ENCODE results near the gene SPPL2C.

The SPPL2C gene

DNA sequence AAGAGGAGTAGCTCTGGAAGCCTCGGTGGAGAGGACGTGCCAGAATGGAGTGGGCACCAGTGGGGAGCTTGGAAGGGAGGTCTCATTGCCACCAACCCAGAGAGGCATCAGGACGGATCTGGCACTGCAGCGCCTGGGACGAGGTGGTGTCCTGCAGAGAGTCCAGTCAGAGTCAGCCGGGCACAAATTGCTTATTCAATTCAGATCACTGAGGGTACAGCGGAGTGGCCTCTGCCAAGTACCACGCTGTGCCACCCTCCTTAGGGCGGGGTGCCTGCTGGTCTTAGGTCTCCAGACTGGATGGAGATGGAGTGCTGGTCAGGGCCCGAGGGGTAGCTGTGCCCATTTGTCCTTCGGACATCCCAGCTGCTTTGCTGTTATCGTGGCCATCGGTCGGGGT is 18.9 kb upstream of the SPPL2C start:
- no peak for TF ChIP-seq Cebpa-rat (IDR thresholded peaks at IDR 0.05)
- peaks cover 6 to 16% (median 10%) of the 10 kb centered on the region in 10 experiments; a peak in 14 of 20 replicates for H3K4me1 ChIP-seq
- no peak overlapping the region for H3K4me2 ChIP-seq
- H3K9me3 ChIP-seq (replicated peaks in 1 of 11), result no peaks in the 10 kb centered on the region
- H3K27me3 ChIP-seq, result no peaks in the 10 kb centered on the region
- no peaks in the 10 kb centered on the region for H3K36me3 ChIP-seq
- H4K20me1 ChIP-seq, result peaks cover 0 to 50% (median 0%) of the 10 kb centered on the region in 11 experiments; a peak in 4 of 22 replicates
- H3K9ac ChIP-seq, result no peak overlapping the region
- H3K27ac ChIP-seq, result no peak overlapping the region
- H3K4me3 ChIP-seq, result no peak overlapping the region

DNA sequence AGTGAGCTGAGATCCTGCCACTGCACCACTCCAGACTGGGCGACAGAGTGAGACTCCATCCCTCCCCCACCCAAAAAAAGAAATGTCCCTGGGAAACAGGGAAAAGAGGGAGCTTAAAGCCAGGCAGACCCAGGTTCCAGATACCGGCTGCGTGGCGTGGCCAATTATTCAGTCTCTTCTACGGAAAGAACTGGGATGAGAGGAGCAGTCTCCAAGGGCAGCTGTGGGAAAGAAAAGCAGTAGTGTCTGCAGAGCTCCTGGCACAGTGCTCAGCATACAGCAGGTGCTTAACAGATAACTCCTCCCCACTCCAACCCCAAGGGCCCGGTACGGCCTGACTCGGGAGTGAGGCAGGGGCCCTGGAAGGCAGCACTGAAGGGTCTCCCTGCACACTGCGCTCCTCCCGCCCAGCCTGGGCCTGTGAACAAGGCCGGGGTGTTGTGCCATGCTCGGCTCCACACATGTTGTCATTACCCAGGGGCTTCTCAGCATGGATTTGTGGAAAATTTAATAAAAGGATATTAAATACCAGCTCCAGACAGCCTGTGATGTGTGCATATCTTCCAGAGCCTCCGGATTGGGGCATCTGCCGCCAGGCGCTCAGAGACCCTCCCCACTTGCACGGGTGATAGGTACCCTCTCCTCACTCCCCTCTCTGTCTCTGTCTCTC is 17.6 kb upstream of the SPPL2C start:
- no peaks in the 10 kb centered on the region for H3K36me3 ChIP-seq
- no peak for TF ChIP-seq Cebpa-rat (IDR thresholded peaks at IDR 0.05)
- no peak overlapping the region for H3K4me2 ChIP-seq
- H3K4me1 ChIP-seq, result peaks cover 6 to 16% (median 10%) of the 10 kb centered on the region in 10 experiments; a peak in 14 of 20 replicates
- no peak overlapping the region for H3K4me3 ChIP-seq
- H3K9me3 ChIP-seq (replicated peaks in 1 of 11), result no peaks in the 10 kb centered on the region
- H3K27ac ChIP-seq, result no peak overlapping the region
- peaks cover 0 to 53% (median 0%) of the 10 kb centered on the region in 11 experiments; a peak in 3 of 22 replicates for H4K20me1 ChIP-seq
- H3K9ac ChIP-seq, result no peak overlapping the region
- no peaks in the 10 kb centered on the region for H3K27me3 ChIP-seq

DNA sequence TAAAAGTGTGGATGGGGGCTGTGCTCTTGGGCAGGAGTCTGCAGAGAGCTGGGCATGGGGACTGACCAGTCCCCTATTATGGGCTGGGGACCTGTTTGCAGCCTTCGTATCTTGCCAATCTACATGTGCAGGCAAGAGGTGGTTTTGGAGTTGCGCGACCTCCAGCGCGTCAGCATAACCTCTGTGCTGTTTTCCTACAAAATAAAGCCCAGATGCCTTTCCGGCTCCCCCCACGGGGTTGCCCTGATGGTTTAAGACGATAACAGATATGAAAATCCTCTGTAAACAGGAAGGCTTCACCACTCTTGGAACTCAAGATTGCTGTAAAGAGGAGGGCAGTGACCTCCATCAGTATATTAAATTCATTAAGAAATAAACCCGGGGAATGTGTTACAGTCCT is 16.5 kb upstream of the SPPL2C start:
- H3K4me2 ChIP-seq, result no peak overlapping the region; a peak in 1 of 22 replicates
- H3K4me3 ChIP-seq, result no peak overlapping the region
- TF ChIP-seq Cebpa-rat (IDR thresholded peaks at IDR 0.05), result no peak
- H3K4me1 ChIP-seq, result peaks cover 6 to 16% (median 8%) of the 10 kb centered on the region in 10 experiments; a peak in 14 of 20 replicates
- H3K27ac ChIP-seq, result no peak overlapping the region
- H4K20me1 ChIP-seq, result peaks cover 0 to 60% (median 0%) of the 10 kb centered on the region in 11 experiments; a peak in 4 of 22 replicates
- no peaks in the 10 kb centered on the region for H3K36me3 ChIP-seq
- no peaks in the 10 kb centered on the region for H3K9me3 ChIP-seq (replicated peaks in 1 of 11)
- H3K27me3 ChIP-seq, result no peaks in the 10 kb centered on the region
- H3K9ac ChIP-seq, result no peak overlapping the region

DNA sequence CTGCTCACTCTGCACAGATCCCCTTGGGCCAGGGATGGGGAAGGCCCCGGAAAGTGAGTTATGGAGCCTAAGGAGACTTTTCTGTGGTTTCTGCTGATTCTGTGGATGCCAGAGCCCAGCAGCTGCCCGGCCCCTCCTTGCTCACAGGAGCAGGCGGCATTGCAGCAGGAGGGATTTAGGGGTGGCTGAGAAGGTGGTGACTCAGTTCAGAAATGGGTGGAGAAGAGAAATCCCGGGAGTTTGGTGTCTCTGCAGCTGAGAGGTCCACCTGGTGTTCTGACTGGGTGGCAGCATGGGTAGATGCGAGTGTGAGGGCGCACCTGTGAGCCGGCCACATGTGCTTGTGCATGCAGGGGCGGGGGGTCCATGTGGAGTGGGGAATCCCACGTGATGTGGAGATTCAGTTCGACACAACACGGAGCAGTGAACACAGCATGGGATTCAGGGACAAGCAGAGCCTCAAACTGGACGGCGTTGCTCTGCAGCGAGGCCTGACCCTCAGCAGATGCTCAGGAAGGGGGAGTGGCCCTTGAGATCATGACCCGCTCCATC is 16.0 kb upstream of the SPPL2C start:
- H3K36me3 ChIP-seq, result no peaks in the 10 kb centered on the region
- H3K27ac ChIP-seq, result no peak overlapping the region
- no peak overlapping the region for H3K9ac ChIP-seq
- no peaks in the 10 kb centered on the region for H3K27me3 ChIP-seq
- H3K4me1 ChIP-seq, result peaks cover 3 to 13% (median 5%) of the 10 kb centered on the region in 10 experiments; a peak in 14 of 20 replicates
- H4K20me1 ChIP-seq, result peaks cover 0 to 61% (median 0%) of the 10 kb centered on the region in 11 experiments; a peak in 4 of 22 replicates
- no peak for TF ChIP-seq Cebpa-rat (IDR thresholded peaks at IDR 0.05)
- H3K4me2 ChIP-seq, result no peak overlapping the region; a peak in 1 of 22 replicates
- H3K4me3 ChIP-seq, result no peak overlapping the region
- H3K9me3 ChIP-seq (replicated peaks in 1 of 11), result no peaks in the 10 kb centered on the region

DNA sequence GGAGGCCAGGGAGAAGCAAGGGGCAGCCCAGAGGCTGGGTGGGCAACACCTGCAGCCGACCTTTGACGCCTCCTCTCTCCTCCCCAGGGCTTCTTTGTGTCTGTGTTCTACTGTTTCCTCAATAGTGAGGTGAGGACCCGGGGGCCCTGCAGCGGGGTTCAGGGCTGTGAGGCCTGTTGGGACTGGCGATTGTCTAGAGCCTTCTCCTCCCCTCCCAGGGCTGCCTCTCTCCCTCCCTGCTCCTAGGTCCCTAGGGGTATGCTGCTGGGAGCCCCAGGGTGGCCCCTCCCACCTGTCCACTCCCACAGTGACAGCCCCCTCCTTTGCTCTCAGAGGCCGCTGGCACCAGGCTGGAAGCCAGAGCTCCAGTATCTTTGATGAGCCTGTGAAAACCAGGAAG is 10.8 kb upstream of the SPPL2C start:
- H4K20me1 ChIP-seq, result peaks cover 0 to 62% (median 0%) of the 10 kb centered on the region in 11 experiments; a peak in 4 of 22 replicates
- no peak overlapping the region for H3K27ac ChIP-seq
- no peaks in the 10 kb centered on the region for H3K4me1 ChIP-seq
- peaks cover 0 to 4% (median 0%) of the 10 kb centered on the region in 11 experiments; a peak in 1 of 22 replicates for H3K27me3 ChIP-seq
- no peak overlapping the region for H3K4me3 ChIP-seq
- no peak for TF ChIP-seq Cebpa-rat (IDR thresholded peaks at IDR 0.05)
- H3K9ac ChIP-seq, result no peak overlapping the region
- no peaks in the 10 kb centered on the region for H3K36me3 ChIP-seq
- no peaks in the 10 kb centered on the region for H3K9me3 ChIP-seq (replicated peaks in 1 of 11)
- no peak overlapping the region for H3K4me2 ChIP-seq

DNA sequence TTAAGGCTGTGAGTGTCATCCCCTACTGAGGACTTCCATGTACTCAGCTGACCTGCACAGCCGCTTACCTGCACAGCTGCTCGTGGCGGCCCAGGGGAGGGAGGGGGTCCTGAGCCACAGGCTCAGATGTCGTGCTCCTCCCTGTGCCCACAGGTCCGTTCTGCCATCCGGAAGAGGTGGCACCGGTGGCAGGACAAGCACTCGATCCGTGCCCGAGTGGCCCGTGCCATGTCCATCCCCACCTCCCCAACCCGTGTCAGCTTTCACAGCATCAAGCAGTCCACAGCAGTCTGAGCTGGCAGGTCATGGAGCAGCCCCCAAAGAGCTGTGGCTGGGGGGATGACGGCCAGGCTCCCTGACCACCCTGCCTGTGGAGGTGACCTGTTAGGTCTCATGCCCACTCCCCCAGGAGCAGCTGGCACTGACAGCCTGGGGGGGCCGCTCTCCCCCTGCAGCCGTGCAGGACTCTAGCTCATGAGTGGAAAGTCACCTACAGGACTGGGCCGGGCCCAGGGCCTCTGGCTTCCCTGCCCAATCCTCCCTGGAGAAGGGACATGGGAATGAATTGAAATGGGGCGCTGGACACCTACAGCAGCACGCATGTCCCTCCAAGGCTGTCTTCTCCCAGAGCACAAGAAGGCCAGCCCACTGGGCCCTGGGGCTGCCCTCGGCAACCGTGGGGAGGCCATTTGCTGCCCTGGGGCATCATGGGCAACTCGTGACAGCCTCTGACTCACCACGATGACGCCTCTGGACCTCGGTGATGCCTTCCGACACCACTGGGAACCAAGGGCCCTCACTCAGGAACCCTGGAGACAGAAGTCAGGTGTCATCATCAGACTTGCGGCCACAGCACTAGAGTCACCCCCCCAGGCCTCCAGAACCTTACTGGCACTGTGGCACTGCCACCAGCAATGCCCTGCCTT is 9.9 kb upstream of the SPPL2C start:
- no peak overlapping the region for H3K27ac ChIP-seq
- no peaks in the 10 kb centered on the region for H3K4me1 ChIP-seq
- H3K4me2 ChIP-seq, result no peak overlapping the region
- no peaks in the 10 kb centered on the region for H3K36me3 ChIP-seq
- no peaks in the 10 kb centered on the region for H3K9me3 ChIP-seq (replicated peaks in 1 of 11)
- H4K20me1 ChIP-seq, result peaks cover 0 to 60% (median 0%) of the 10 kb centered on the region in 11 experiments; a peak in 4 of 22 replicates
- peaks cover 0 to 4% (median 0%) of the 10 kb centered on the region in 11 experiments; a peak in 1 of 22 replicates for H3K27me3 ChIP-seq
- TF ChIP-seq Cebpa-rat (IDR thresholded peaks at IDR 0.05), result no peak
- H3K4me3 ChIP-seq, result no peak overlapping the region
- H3K9ac ChIP-seq, result no peak overlapping the region

DNA sequence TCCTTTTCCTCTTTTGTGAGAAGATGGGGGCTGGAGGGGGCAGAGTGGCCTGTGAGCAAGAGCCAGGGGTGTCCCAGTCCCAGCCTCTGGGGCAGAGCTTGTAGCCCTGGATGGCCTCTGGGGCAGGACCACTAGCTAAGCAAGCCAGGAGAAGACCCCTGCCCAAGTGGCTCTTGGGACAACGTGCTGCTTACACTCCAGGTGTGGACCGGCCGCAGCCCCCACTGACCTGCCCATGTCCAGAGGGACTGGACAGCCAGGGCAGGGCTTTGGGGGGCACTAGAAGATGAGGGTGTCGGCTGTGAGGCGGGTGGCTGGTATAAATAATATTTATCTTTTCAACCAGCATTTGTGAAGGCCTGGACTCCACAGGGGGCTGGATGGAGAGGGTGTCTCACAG is 9.2 kb upstream of the SPPL2C start:
- Histone ChIP-seq H3K9ac (no peak overlapping the region), H3K9me3 (replicated peaks in 1 of 11) (no peaks in the 10 kb centered on the region), H3K4me1 (no peaks in the 10 kb centered on the region), H3K36me3 (no peaks in the 10 kb centered on the region), H3K27me3 (peaks cover 0 to 4% (median 0%) of the 10 kb centered on the region in 11 experiments; a peak in 1 of 22 replicates), H4K20me1 (peaks cover 0 to 53% (median 0%) of the 10 kb centered on the region in 11 experiments; a peak in 4 of 22 replicates), H3K4me2 (no peak overlapping the region), H3K4me3 (no peak overlapping the region), H3K27ac (no peak overlapping the region)
- TF ChIP-seq Cebpa-rat (IDR thresholded peaks at IDR 0.05), result no peak

DNA sequence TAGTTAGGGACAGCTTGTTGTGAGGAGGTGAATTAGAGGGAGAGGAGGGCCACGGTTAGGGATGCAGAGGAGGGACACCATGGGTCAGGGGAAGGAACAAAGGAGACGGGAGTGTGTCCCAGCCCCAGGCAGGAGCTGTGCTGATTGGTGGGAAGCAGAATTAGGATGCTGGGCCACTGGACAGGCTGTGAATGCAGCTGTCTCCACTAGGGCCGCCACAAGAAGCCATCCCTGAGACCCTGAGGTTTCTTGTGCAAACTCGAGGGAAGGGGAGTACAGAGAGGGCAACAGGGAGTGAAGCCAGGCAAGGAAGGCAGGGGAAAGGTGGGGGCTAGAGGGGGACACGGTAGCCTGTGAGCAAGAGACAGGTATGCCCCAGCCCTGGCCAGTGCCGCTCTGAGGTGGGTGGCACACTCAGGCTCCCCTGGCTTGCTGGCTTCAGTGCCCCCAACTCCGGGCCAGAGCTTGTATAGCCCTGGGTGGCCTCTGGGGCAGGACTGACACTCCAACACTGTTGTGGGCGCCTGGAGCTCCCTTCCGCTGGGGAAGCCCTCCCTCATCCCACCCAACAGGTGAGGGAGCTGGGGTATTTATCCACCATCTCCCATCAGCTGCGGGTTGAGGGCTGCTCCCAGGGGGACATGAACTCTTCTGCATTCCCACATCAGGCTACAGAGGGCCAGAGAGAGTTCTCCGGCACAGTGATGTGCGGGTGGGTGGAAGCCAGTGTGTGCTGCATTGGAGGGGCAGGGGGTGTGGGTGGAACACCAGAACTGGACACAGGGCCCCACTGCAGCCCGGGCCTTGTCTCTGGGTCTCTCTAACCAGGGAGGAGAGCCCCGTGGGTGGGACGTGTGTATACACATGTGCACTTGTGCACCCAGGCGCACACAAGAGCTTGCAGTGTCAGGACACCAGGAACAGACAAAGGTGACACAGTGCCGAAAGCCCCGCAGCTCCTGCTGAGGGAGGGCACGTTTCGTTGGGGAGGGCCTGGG is 8.3 kb upstream of the SPPL2C start:
- Histone ChIP-seq H3K9me3 (replicated peaks in 1 of 11) (no peaks in the 10 kb centered on the region), H3K36me3 (no peaks in the 10 kb centered on the region), H3K4me2 (no peak overlapping the region), H3K4me3 (no peak overlapping the region), H3K9ac (no peak overlapping the region), H3K4me1 (no peaks in the 10 kb centered on the region), H4K20me1 (peaks cover 0 to 47% (median 0%) of the 10 kb centered on the region in 11 experiments; a peak in 3 of 22 replicates), H3K27me3 (peaks cover 0 to 4% (median 0%) of the 10 kb centered on the region in 11 experiments; a peak in 1 of 22 replicates), H3K27ac (no peak overlapping the region)
- no peak for TF ChIP-seq Cebpa-rat (IDR thresholded peaks at IDR 0.05)

Measured in BLaER1 treated with 17β-estradiol and CSF1 and Interleukin-3, amounts not matched to agents 10 nM and 100 nM (cell line).